ENCODE measurements around the gene DCLRE1C. TPM values are rescaled to one million over a fixed set of nuclear protein-coding genes. Genes with fewer than 3 reads are reported as not detected.

The DCLRE1C gene
- total RNA-seq, 1 donor from 2014 or later = 3.0 TPM

DNA sequence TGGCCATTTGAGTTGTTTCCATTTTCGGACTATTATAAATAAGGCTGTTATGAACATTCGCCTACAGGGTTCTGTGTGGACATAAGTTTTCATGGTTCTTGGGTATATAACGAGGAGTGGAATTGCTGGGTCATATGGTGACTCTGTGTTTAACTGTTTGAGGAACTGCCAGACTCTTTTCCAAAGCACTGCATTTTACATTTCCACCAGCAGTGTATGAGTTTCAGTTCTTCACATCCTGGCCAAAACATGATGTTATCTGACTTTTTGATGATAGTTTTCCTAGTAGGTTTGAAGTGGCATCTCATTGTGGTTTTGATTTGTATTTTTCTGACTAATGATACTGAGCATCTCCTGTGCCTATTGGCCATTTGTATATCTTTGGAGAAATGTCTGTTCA, 69.8 kb downstream of the DCLRE1C start:
- H3K4me1 ChIP-seq = peaks cover 15% of the 10 kb centered on the region
- no peaks in the 10 kb centered on the region for H3K9me3 ChIP-seq (replicated peaks)
- no peaks in the 10 kb centered on the region for H3K36me3 ChIP-seq
- intact Hi-C loops (cut with micrococcal nuclease) = no loop called here
- TF ChIP-seq, protein P1, sequence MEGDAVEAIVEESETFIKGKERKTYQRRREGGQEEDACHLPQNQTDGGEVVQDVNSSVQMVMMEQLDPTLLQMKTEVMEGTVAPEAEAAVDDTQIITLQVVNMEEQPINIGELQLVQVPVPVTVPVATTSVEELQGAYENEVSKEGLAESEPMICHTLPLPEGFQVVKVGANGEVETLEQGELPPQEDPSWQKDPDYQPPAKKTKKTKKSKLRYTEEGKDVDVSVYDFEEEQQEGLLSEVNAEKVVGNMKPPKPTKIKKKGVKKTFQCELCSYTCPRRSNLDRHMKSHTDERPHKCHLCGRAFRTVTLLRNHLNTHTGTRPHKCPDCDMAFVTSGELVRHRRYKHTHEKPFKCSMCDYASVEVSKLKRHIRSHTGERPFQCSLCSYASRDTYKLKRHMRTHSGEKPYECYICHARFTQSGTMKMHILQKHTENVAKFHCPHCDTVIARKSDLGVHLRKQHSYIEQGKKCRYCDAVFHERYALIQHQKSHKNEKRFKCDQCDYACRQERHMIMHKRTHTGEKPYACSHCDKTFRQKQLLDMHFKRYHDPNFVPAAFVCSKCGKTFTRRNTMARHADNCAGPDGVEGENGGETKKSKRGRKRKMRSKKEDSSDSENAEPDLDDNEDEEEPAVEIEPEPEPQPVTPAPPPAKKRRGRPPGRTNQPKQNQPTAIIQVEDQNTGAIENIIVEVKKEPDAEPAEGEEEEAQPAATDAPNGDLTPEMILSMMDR (IDR thresholded peaks at IDR 0.05; ENCODE audit: borderline replicate concordance) = no peak
- no peaks in the 10 kb centered on the region for H3K27me3 ChIP-seq (ENCODE audit: low read depth)
- H3K4me3 ChIP-seq = no peak overlapping the region
- no peak overlapping the region for H3K27ac ChIP-seq (replicated peaks)
- DNase-seq = no peak

GRCh38 chr10:14880229-14880628, 73.7 kb downstream of the DCLRE1C start:
- intact Hi-C loops (cut with micrococcal nuclease) = no loop called here
- no peaks in the 10 kb centered on the region for H3K27me3 ChIP-seq (ENCODE audit: low read depth)
- TF ChIP-seq, protein P1 (IDR thresholded peaks at IDR 0.05; ENCODE audit: borderline replicate concordance) = no peak
- peak overlapping the region; percentile 95 for H3K4me3 ChIP-seq
- no peaks in the 10 kb centered on the region for H3K9me3 ChIP-seq (replicated peaks)
- peaks cover 50% of the 10 kb centered on the region for H3K4me1 ChIP-seq
- no peaks in the 10 kb centered on the region for H3K36me3 ChIP-seq
- DNase-seq = no peak
- no peak overlapping the region for H3K27ac ChIP-seq (replicated peaks)

DNA sequence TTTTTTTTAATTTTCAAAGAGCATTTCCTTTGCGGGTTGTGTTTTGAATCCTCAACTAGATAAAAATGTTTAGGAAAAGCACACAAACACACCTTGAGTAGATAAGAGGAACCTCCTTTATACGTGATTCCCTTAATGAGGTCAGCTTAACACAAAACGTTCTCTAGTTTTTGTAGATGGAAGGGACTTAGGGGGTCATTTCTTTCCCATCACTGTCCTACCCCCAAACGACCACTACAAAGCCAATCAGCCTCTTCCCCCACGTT, 74.0 kb downstream of the DCLRE1C start:
- no peaks in the 10 kb centered on the region for H3K36me3 ChIP-seq
- TF ChIP-seq, protein P1 (IDR thresholded peaks at IDR 0.05; ENCODE audit: borderline replicate concordance) = no peak
- H3K4me1 ChIP-seq = peaks cover 50% of the 10 kb centered on the region
- H3K27me3 ChIP-seq (ENCODE audit: low read depth) = no peaks in the 10 kb centered on the region
- no peak overlapping the region for H3K27ac ChIP-seq (replicated peaks)
- peak overlapping the region; percentile 95 for H3K4me3 ChIP-seq
- no peak for DNase-seq
- no peaks in the 10 kb centered on the region for H3K9me3 ChIP-seq (replicated peaks)
- intact Hi-C loops (cut with micrococcal nuclease) = no loop called here

- Histone ChIP-seq H3K4me1 (peaks cover 50% of the 10 kb centered on the region), H3K9me3 (replicated peaks) (no peaks in the 10 kb centered on the region), H3K4me3 (peak overlapping the region; percentile 95), H3K27me3 (ENCODE audit: low read depth) (no peaks in the 10 kb centered on the region), H3K36me3 (no peaks in the 10 kb centered on the region), H3K27ac (replicated peaks) (peak overlapping the region; percentile 98)
- TF ChIP-seq, protein P1 (IDR thresholded peaks at IDR 0.05; ENCODE audit: borderline replicate concordance) = no peak
- intact Hi-C loops (cut with micrococcal nuclease) = no loop called here
- peak; percentile 34 for DNase-seq
Observed at GRCh38 chr10:14879124-14879927, 74.6 kb downstream of the DCLRE1C start.

DNA sequence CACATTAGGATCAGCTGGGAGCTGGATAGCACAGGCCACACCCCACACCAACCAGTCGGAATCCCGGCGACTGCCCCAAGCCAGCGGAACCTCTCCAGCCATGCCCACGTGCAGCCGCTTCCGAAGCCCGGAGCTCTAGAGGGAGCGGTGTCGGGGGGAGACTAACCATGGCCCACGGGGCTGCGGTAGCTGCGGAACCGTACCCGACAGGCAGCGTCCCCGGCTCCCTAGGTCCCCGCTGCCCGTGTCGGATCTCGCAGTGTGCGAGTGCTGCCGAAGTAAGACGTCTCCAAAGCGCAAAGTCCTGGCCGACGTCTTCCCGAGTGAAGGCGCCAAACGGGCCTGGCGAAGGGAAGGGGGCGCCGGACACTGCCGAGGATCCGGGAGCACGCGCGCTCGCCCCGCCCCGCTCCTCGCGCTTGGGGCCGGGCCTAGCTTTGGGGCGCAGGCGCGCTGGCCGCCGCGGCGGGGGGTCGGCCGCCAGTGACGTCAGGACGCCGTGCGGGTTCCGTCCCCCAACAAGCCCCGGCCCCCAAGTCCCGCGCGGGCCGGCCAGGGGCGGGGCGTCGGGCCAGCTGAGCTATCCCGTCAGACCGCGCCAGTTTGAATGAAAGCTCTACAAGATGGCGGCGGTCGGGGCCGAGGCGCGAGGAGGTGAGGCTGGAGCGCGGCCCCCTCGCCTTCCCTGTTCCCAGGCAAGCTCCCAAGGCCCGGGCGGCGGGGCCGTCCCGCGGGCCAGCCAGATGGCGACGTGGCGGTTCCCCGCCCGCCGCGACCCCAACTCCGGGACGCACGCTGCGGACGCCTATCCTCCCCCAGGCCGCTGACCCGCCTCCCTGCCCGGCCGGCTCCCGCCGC, 75.4 kb downstream of the DCLRE1C start, which contains the start of gene SUV39H2:
SUV39H2 (plus strand) TSS at position 601 of the 858 bp plus-strand sequence; CDS start at position 624, 23 bp downstream.
- H3K27me3 ChIP-seq (ENCODE audit: low read depth) = no peaks in the 10 kb centered on the region
- H3K4me3 ChIP-seq = peak within 1 kb of the TSS; percentile 95
- DNase-seq = peak; percentile 95
- intact Hi-C loops (cut with micrococcal nuclease) = no loop called here
- H3K9me3 ChIP-seq (replicated peaks) = no peaks in the 10 kb centered on the region
- TF ChIP-seq, protein P1 (IDR thresholded peaks at IDR 0.05; ENCODE audit: borderline replicate concordance) = peak; percentile 13
- H3K4me1 ChIP-seq = peaks cover 50% of the 10 kb centered on the region
- H3K27ac ChIP-seq (replicated peaks) = peak within 1 kb of the TSS; percentile 98
- no peaks in the 10 kb centered on the region for H3K36me3 ChIP-seq

Measured in left ventricle myocardium inferior (tissue), 1 donor.